Tibial nerve (tissue), 3 donors: ENCODE data around the gene WDR37.

Experiments used
- CTCF ChIP-seq, 5 experiments: fragments of 200-600 bp in 3 of 5; fragments of 450-650 bp in 2 of 5; sonication (generic) in 3 of 5; IDR thresholded peaks; one replicate each; pipeline ENCODE4 v1.5.1; 2016 to 2019; ENCODE audit warnings: antibody characterized with exemption in 5 of 5, mild to moderate bottlenecking in 3 of 5, moderate library complexity in 2 of 5
- POLR2A ChIP-seq, 2 donors: fragments of 450-650 bp; IDR thresholded peaks; one replicate each; pipeline ENCODE4 v1.6.1; 2017; ENCODE audit warnings: antibody characterized with exemption in 2 of 2, mild to moderate bottlenecking in 2 of 2, moderate library complexity in 2 of 2

DNA sequence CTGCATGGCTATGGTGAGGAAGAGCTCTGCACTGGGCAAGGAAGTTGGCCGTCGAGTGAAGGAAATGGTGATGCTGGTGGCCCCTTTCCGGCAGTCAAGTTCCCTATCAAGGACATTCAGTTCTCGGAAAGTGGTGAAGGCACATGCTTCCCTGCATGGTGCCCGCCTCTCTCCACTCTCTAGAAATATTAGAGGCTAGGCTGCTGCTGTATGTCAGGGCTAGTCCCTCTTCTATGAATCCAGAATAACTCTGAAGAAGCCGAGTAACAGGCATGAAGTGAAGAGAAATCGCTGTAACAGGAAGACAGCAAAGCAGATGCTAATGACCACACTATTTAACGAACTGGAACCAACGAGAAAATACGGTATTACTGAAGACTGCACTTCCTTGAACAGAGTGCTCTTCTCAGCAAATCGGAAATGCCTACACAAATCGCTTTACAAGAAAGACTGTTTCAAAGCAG, 12.6 kb upstream of the WDR37 start:
- TF ChIP-seq POLR2A (IDR thresholded peaks at IDR 0.05), result peak in 1 of 2 donors; percentile 30
- TF ChIP-seq CTCF (IDR thresholded peaks at IDR 0.05), result no peak
